ENCODE results near the gene DUSP2.
"Not testable (repeated sequence)": the region's sequence is repeated elsewhere in the genome, so short reads cannot be mapped to it uniquely, and the experiment has no call there.

DUSP2 gene

GRCh38 chr2:96146881-96147592, 1.8 kb upstream of the DUSP2 start:
- no peak for DNase-seq (ENCODE audit: low spot score)

GRCh38 chr2:96146153-96146880, 1.1 kb upstream of the DUSP2 start:
- no peak for DNase-seq (ENCODE audit: low spot score)

GRCh38 chr2:96145848-96146152, 560 bp upstream of the DUSP2 start:
- DNase-seq (ENCODE audit: low spot score) = no peak

GRCh38 chr2:96144481-96145035, 682 bp downstream of the DUSP2 start:
- no peak for DNase-seq (ENCODE audit: low spot score)

GRCh38 chr2:96143848-96144480, 1.3 kb downstream of the DUSP2 start:
- DNase-seq (ENCODE audit: low spot score) = no peak

- no peak for DNase-seq (ENCODE audit: low spot score)
These were observed 1.9 kb downstream of the DUSP2 start for GRCh38 chr2:96143231-96143847.

GRCh38 chr2:96142217-96143113, 2.8 kb downstream of the DUSP2 start:
- DNase-seq (ENCODE audit: low spot score) = no peak

GRCh38 chr2:96141624-96141967, 3.6 kb downstream of the DUSP2 start:
- not testable (repeated sequence) for DNase-seq (ENCODE audit: low spot score)

GRCh38 chr2:96140941-96141623, 4.2 kb downstream of the DUSP2 start:
- no peak for DNase-seq (ENCODE audit: low spot score)

GRCh38 chr2:96139181-96139758, 6.0 kb downstream of the DUSP2 start:
- DNase-seq (ENCODE audit: low spot score) = no peak

GRCh38 chr2:96138179-96139145, 6.8 kb downstream of the DUSP2 start, which contains the start of gene ASTL:
Gene ASTL, minus strand, starts transcription at chr2:96138502. Its CDS starts 66 bp downstream, at chr2:96138436.
- no peak for DNase-seq (ENCODE audit: low spot score)

GRCh38 chr2:96137321-96138178, 7.7 kb downstream of the DUSP2 start:
- no peak for DNase-seq (ENCODE audit: low spot score)

- DNase-seq (ENCODE audit: low spot score) = no peak
These were observed 9.0 kb downstream of the DUSP2 start for GRCh38 chr2:96136129-96136720.

GRCh38 chr2:96135621-96136020, 9.6 kb downstream of the DUSP2 start:
- DNase-seq (ENCODE audit: low spot score) = no peak

- no peak for DNase-seq (ENCODE audit: low spot score)
These were observed 10.1 kb downstream of the DUSP2 start for GRCh38 chr2:96135171-96135570.

GRCh38 chr2:96134421-96134820, 10.8 kb downstream of the DUSP2 start:
- DNase-seq (ENCODE audit: low spot score) = no peak

- no peak for DNase-seq (ENCODE audit: low spot score)
These were observed 13.2 kb downstream of the DUSP2 start for GRCh38 chr2:96131813-96132745.

Data from kidney capillary endothelial cell (primary cell).